ENCODE results near the gene APLNR. TPM values are rescaled to one million over a fixed set of nuclear protein-coding genes. Genes with fewer than 3 reads are reported as not detected.
A peak's percentile ranks its signal among the peaks of the same experiment; 100 is the strongest.

Gene APLNR
- polyA plus RNA-seq, 3 donors = not detected

- Mint-ChIP-seq H3K36me3 (no peaks in the 10 kb centered on the region), H3K27ac (peak overlapping the region in 1 of 7 donors; percentile 46), H3K27me3 (ENCODE audit: low read depth in 3 of 3) (peaks cover 12 to 19% (median 14%) of the 10 kb centered on the region in 3 donors), H3K4me3 (peak overlapping the region in 1 of 2 donors; percentile 17), H3K9me3 (peaks cover 0 to 2% (median 0%) of the 10 kb centered on the region in 7 donors), H3K4me1 (no peaks in the 10 kb centered on the region)
- Histone ChIP-seq H3K4me1 (ENCODE audit: control insufficient read depth in 1 of 2, insufficient read depth in 2 of 2, low read length in 2 of 2) (no peaks in the 10 kb centered on the region), H3K27me3 (ENCODE audit: control insufficient read depth in 2 of 2, insufficient read depth in 2 of 2, low read length in 2 of 2) (peaks cover 6 to 14% of the 10 kb centered on the region in 2 donors), H2AFZ (ENCODE audit: insufficient read depth, low read depth, low read length, poor library complexity, severe bottlenecking) (no peak overlapping the region), H3K9me3 (replicated peaks in 1 of 2; ENCODE audit: control insufficient read depth in 1 of 2, insufficient read depth in 1 of 2, low read length in 2 of 2) (no peaks in the 10 kb centered on the region), H3K27ac (ENCODE audit: low read depth in 1 of 2, low read length in 2 of 2) (no peak overlapping the region), H4K20me1 (ENCODE audit: insufficient read depth, low read length) (no peaks in the 10 kb centered on the region), H3K4me2 (replicated peaks; ENCODE audit: extremely low read depth, low read length, poor library complexity, severe bottlenecking) (no peak overlapping the region), H3K36me3 (replicated peaks in 1 of 2; ENCODE audit: control insufficient read depth in 1 of 2, insufficient read depth in 2 of 2, low read length in 2 of 2) (no peaks in the 10 kb centered on the region), H3K4me3 (replicated peaks in 1 of 3; ENCODE audit: low read depth in 2 of 3, low read length in 3 of 3) (no peak overlapping the region), H3K79me2 (ENCODE audit: insufficient read depth, low read length) (no peaks in the 10 kb centered on the region), H3K9ac (ENCODE audit: insufficient read depth, low read length, poor library complexity, severe bottlenecking) (no peak overlapping the region)
- intact Hi-C loops (cut with micrococcal nuclease) = no loop called here
- no peak for DNase-seq
- WGBS (ENCODE audit: insufficient coverage) = no CpG with 5 or more reads among the region's 5 CpGs
- TF ChIP-seq CTCF (IDR thresholded peaks at IDR 0.05) = no peak
Observed at GRCh38 chr11:57251491-57252104, 14.5 kb upstream of the APLNR start.

- Histone ChIP-seq H3K4me3 (replicated peaks in 1 of 3; ENCODE audit: low read depth in 2 of 3, low read length in 3 of 3) (no peak overlapping the region), H3K4me2 (replicated peaks; ENCODE audit: extremely low read depth, low read length, poor library complexity, severe bottlenecking) (no peak overlapping the region), H4K20me1 (ENCODE audit: insufficient read depth, low read length) (no peaks in the 10 kb centered on the region), H3K27ac (ENCODE audit: low read depth in 1 of 2, low read length in 2 of 2) (no peak overlapping the region), H3K9me3 (replicated peaks in 1 of 2; ENCODE audit: control insufficient read depth in 1 of 2, insufficient read depth in 1 of 2, low read length in 2 of 2) (no peaks in the 10 kb centered on the region), H3K36me3 (replicated peaks in 1 of 2; ENCODE audit: control insufficient read depth in 1 of 2, insufficient read depth in 2 of 2, low read length in 2 of 2) (no peaks in the 10 kb centered on the region), H3K9ac (ENCODE audit: insufficient read depth, low read length, poor library complexity, severe bottlenecking) (no peak overlapping the region), H3K79me2 (ENCODE audit: insufficient read depth, low read length) (no peaks in the 10 kb centered on the region), H2AFZ (ENCODE audit: insufficient read depth, low read depth, low read length, poor library complexity, severe bottlenecking) (no peak overlapping the region), H3K27me3 (ENCODE audit: control insufficient read depth in 2 of 2, insufficient read depth in 2 of 2, low read length in 2 of 2) (peaks cover 6 to 14% of the 10 kb centered on the region in 2 donors), H3K4me1 (ENCODE audit: control insufficient read depth in 1 of 2, insufficient read depth in 2 of 2, low read length in 2 of 2) (no peaks in the 10 kb centered on the region)
- 100% methylated on average over 2 of the region's 2 CpGs for WGBS (ENCODE audit: insufficient coverage)
- Mint-ChIP-seq H3K4me1 (no peaks in the 10 kb centered on the region), H3K27ac (no peak overlapping the region), H3K27me3 (ENCODE audit: low read depth in 3 of 3) (peaks cover 12 to 14% (median 14%) of the 10 kb centered on the region in 3 donors), H3K36me3 (no peaks in the 10 kb centered on the region), H3K4me3 (no peak overlapping the region), H3K9me3 (no peaks in the 10 kb centered on the region)
- no peak for TF ChIP-seq CTCF (IDR thresholded peaks at IDR 0.05)
- intact Hi-C loops (cut with micrococcal nuclease) = no loop called here
- no peak for DNase-seq
Observed at GRCh38 chr11:57251037-57251436, 14.0 kb upstream of the APLNR start.
